ENCODE data around the gene BAAT.

BAAT gene

DNA sequence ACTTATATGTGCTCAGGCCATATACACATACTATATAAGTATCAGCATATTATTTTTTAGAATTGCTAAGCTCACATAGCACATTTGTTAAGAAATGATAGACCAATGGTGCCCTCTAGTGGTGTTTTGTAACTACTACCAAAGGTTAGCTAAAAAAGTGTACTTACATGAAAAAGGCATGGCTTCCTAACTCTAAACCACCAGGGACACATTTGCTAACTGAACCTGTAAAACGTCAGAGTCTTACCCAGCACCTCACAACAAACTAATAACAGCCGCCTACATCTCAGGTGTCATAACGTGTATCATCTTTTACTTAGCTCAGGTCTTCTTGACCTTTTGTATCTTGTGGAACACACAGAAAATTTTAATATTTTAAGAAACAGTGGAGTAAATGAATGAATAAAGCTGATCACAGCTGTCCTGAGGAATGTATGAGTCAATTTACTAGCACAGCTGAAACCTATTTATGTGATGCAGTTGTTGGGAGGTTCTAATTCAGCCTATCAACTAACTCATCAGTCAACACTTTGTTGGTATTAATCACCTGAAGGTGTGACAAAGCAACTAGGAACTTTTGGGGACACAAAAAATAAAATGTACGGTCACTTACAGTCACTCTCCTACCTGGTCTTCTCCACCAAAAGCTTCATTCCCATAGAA lies 72.9 kb downstream of the BAAT start:
- peak; percentile 84 for DNase-seq

DNA sequence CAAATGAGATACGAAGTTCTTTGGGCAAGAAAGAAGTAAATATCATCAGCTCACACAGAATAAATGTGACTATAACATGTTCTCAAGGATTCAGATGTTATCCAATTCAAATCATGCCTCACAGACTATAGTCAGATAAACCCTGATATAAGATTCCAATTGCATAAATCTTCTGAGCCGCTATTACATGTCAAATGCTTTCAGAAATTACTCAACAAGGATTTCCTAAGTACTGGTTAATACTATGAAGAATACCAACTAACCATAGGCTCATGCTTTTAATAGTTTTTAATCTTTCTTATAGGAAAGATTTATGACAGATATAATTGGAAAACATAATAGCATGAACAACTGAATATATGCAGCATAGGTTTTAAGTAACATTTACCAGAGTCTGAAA lies 73.6 kb downstream of the BAAT start:
- no peak for DNase-seq

Measured in NCI-H1092 (cell line).